ENCODE results near the gene CSDE1. TPM values are rescaled to one million over a fixed set of nuclear protein-coding genes. Genes with fewer than 3 reads are reported as not detected.

The CSDE1 gene
- total RNA-seq, 1 donor from 2014 or later = 635 TPM

DNA sequence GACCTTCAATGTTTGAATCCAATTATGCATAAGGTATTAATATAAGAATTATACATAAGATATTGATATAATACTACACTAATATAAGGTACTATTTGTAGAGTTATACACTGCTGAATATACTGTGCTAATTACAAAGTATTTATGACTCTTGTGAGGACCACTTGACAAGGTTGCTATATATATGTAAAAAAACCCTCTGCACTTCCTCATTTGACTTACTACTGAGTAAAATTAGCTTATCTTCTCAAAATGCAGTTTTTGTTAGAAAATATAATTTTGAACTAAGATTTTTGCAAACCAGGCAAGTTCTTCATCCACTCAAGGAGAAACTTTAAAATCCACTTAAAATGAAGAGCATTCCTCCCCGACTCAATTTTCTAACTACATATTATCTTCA lies 14.2 kb upstream of the CSDE1 start:
- no peaks in the 10 kb centered on the region for H4K20me1 ChIP-seq (ENCODE audit: insufficient read depth, low read length)
- no peak overlapping the region for H3K4me3 ChIP-seq (ENCODE audit: insufficient read depth, low read depth, low read length)
- no peak for TF ChIP-seq CTCF (IDR thresholded peaks at IDR 0.05; ENCODE audit: insufficient read depth, low read depth, low read length)
- no peak overlapping the region for H3K9ac ChIP-seq (ENCODE audit: low read length)
- H3K4me2 ChIP-seq (ENCODE audit: low read length) = no peak overlapping the region
- Mint-ChIP-seq H3K27ac (ENCODE audit: unreplicated experiment) (no peak overlapping the region), H3K9me3 (ENCODE audit: unreplicated experiment) (no peaks in the 10 kb centered on the region), H3K36me3 (ENCODE audit: low read depth, unreplicated experiment) (no peaks in the 10 kb centered on the region), H3K27me3 (ENCODE audit: low read depth, unreplicated experiment) (no peaks in the 10 kb centered on the region), H3K4me3 (ENCODE audit: unreplicated experiment) (no peak overlapping the region), H3K4me1 (ENCODE audit: low read depth, unreplicated experiment) (no peaks in the 10 kb centered on the region)
- H3K79me2 ChIP-seq (ENCODE audit: insufficient read depth, low read length) = peaks cover 5% of the 10 kb centered on the region
- H2AFZ ChIP-seq (ENCODE audit: low read depth, low read length) = no peak overlapping the region
- DNase-seq (ENCODE audit: low read depth) (no peak), FAIRE-seq (no peak)
- H3K36me3 ChIP-seq (ENCODE audit: insufficient read depth, low read length) = peaks cover 27% of the 10 kb centered on the region
- no peaks in the 10 kb centered on the region for H3K4me1 ChIP-seq (ENCODE audit: insufficient read depth, low read length)
- no peak overlapping the region for H3K27ac ChIP-seq (ENCODE audit: low read depth, low read length)
- H3K27me3 ChIP-seq (ENCODE audit: insufficient read depth, low read length) = no peaks in the 10 kb centered on the region
- no peaks in the 10 kb centered on the region for H3K9me3 ChIP-seq (ENCODE audit: insufficient read depth, low read depth, low read length)

DNA sequence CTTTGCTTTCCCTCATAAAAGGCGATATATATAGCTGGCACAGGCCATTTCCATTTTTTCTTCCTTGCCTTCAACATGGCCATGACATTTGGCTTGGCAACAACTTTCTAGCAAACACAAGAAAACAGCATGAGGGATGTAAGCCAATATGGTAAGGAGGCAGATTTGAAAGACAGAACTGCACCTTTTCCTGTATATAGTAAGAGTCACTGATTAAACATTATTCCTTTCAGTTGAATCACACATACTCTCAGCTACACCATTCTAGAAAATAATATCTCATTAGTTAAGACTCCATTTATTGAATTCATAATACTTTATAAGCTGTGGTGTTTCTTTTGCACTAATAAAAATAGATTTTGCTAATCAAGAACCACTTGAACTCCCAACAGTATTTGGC lies 13.2 kb upstream of the CSDE1 start:
- Histone ChIP-seq H3K9ac (ENCODE audit: low read length) (no peak overlapping the region), H3K79me2 (ENCODE audit: insufficient read depth, low read length) (peaks cover 1% of the 10 kb centered on the region), H3K27ac (ENCODE audit: low read depth, low read length) (no peak overlapping the region), H3K4me2 (ENCODE audit: low read length) (no peak overlapping the region), H4K20me1 (ENCODE audit: insufficient read depth, low read length) (no peaks in the 10 kb centered on the region), H2AFZ (ENCODE audit: low read depth, low read length) (no peak overlapping the region), H3K4me1 (ENCODE audit: insufficient read depth, low read length) (no peaks in the 10 kb centered on the region), H3K27me3 (ENCODE audit: insufficient read depth, low read length) (no peaks in the 10 kb centered on the region), H3K36me3 (ENCODE audit: insufficient read depth, low read length) (peaks cover 27% of the 10 kb centered on the region), H3K4me3 (ENCODE audit: insufficient read depth, low read depth, low read length) (no peak overlapping the region), H3K9me3 (ENCODE audit: insufficient read depth, low read depth, low read length) (no peaks in the 10 kb centered on the region)
- H3K4me3 Mint-ChIP-seq (ENCODE audit: unreplicated experiment) = no peak overlapping the region
- DNase-seq (ENCODE audit: low read depth) (no peak), FAIRE-seq (no peak)
- TF ChIP-seq EZH2 (IDR thresholded peaks at IDR 0.05; ENCODE audit: insufficient read depth, low read length) = no peak
- no peak for TF ChIP-seq CTCF (IDR thresholded peaks at IDR 0.05; ENCODE audit: insufficient read depth, low read depth, low read length)
- no peaks in the 10 kb centered on the region for H3K9me3 Mint-ChIP-seq (ENCODE audit: unreplicated experiment)
- no peaks in the 10 kb centered on the region for H3K36me3 Mint-ChIP-seq (ENCODE audit: low read depth, unreplicated experiment)
- H3K27me3 Mint-ChIP-seq (ENCODE audit: low read depth, unreplicated experiment) = no peaks in the 10 kb centered on the region
- no peak overlapping the region for H3K27ac Mint-ChIP-seq (ENCODE audit: unreplicated experiment)
- no peaks in the 10 kb centered on the region for H3K4me1 Mint-ChIP-seq (ENCODE audit: low read depth, unreplicated experiment)

GRCh38 chr1:114764689-114765088 lies 6.9 kb upstream of the CSDE1 start:
- no peaks in the 10 kb centered on the region for H3K36me3 ChIP-seq (ENCODE audit: insufficient read depth, low read length)

More at GRCh38 chr1:114764689-114765088, 6.9 kb upstream of the CSDE1 start:
- Histone ChIP-seq H3K4me2 (ENCODE audit: low read length) (no peak overlapping the region), H3K9ac (ENCODE audit: low read length) (no peak overlapping the region), H3K79me2 (ENCODE audit: insufficient read depth, low read length) (no peaks in the 10 kb centered on the region), H3K4me1 (ENCODE audit: insufficient read depth, low read length) (no peaks in the 10 kb centered on the region), H3K27ac (ENCODE audit: low read depth, low read length) (no peak overlapping the region), H2AFZ (ENCODE audit: low read depth, low read length) (no peak overlapping the region), H3K9me3 (ENCODE audit: insufficient read depth, low read depth, low read length) (no peaks in the 10 kb centered on the region), H3K4me3 (ENCODE audit: insufficient read depth, low read depth, low read length) (no peak overlapping the region), H3K27me3 (ENCODE audit: insufficient read depth, low read length) (no peaks in the 10 kb centered on the region), H4K20me1 (ENCODE audit: insufficient read depth, low read length) (no peaks in the 10 kb centered on the region)
- no peaks in the 10 kb centered on the region for H3K27me3 Mint-ChIP-seq (ENCODE audit: low read depth, unreplicated experiment)
- H3K36me3 Mint-ChIP-seq (ENCODE audit: low read depth, unreplicated experiment) = no peaks in the 10 kb centered on the region
- TF ChIP-seq EZH2 (IDR thresholded peaks at IDR 0.05; ENCODE audit: insufficient read depth, low read length) = no peak
- TF ChIP-seq CTCF (IDR thresholded peaks at IDR 0.05; ENCODE audit: insufficient read depth, low read depth, low read length) = no peak
- H3K9me3 Mint-ChIP-seq (ENCODE audit: unreplicated experiment) = peaks cover 4% of the 10 kb centered on the region
- H3K4me1 Mint-ChIP-seq (ENCODE audit: low read depth, unreplicated experiment) = no peaks in the 10 kb centered on the region
- no peak for DNase-seq (ENCODE audit: low read depth)
- no peak overlapping the region for H3K27ac Mint-ChIP-seq (ENCODE audit: unreplicated experiment)
- no peak overlapping the region for H3K4me3 Mint-ChIP-seq (ENCODE audit: unreplicated experiment)
- no peak for FAIRE-seq

All from astrocyte (in vitro differentiated cells and primary cell).